Testis (tissue), 3 donors: ENCODE results near the gene NR2F2. TPM values are rescaled to one million over a fixed set of nuclear protein-coding genes. Genes with fewer than 3 reads are reported as not detected.

Experiments
- DNase-seq: peaks from one replicate; pipeline ENCODE4 v3.0.0-alpha.2; 2019
- H3K27ac ChIP-seq, 2 donors: fragments of 200-600 bp; sonication (generic); one replicate each; pipeline ENCODE4 v1.5.1; 2019
- H3K27me3 ChIP-seq: fragments of 200-600 bp; sonication (generic); one replicate; pipeline ENCODE4 v1.5.1; 2019
- H3K36me3 ChIP-seq: fragments of 200-600 bp; sonication (generic); one replicate; pipeline ENCODE4 v1.5.1; 2017; ENCODE audit warnings: low read depth; ENCODE audit errors: missing control alignments
- H3K4me1 ChIP-seq: fragments of 200-600 bp; sonication (generic); one replicate; pipeline ENCODE4 v1.5.1; 2019
- H3K4me3 ChIP-seq, 2 donors: fragments of 200-600 bp; sonication (generic); one replicate each; pipeline ENCODE4 v1.5.1; 2017 to 2019
- H3K9me3 ChIP-seq: fragments of 200-600 bp; sonication (generic); one replicate; pipeline ENCODE4 v1.5.1; 2017
- POLR2A ChIP-seq: fragments of 450-650 bp; IDR thresholded peaks from one replicate; pipeline ENCODE4 v1.6.1; 2017; ENCODE audit warnings: antibody characterized with exemption, mild to moderate bottlenecking, moderate library complexity
- WGBS, 2 donors: methylation state at CpG; one replicate each; pipeline ENCODE4 v1.1.5; 2018; 5-methylcytosine and 5-hydroxymethylcytosine counted together
- intact Hi-C: fragments of 100-400 bp; cut with DNase I; formaldehyde crosslinking; loops from one replicate; pipeline ENCODE4 v1.15.1; 2023; ENCODE audit warnings: low total_unique reads
- polyA plus RNA-seq: library from polyadenylated mRNA; stranded (reverse); fragments of 350-450 nt; fragmentation: Illumina TruSeq; extraction: RNeasy Lipid Tissue Mini Kit (QIAGEN cat#74804); gene quantifications from one replicate; pipeline ENCODE4 v1.2.3, GENCODE V29; 2014; ENCODE audit warnings: low read depth, low replicate concordance; ENCODE audit not compliant: insufficient read depth
- total RNA-seq, 2 donors: library from RNA; depleted of rRNA; stranded (reverse); fragments of >200 nt; gene quantifications; one replicate each; pipeline ENCODE4 v1.2.3, GENCODE V29; 2016
- TF ChIP-seq, protein P1 (sequence below), 3 experiments: fragments of 450-650 bp in 2 of 3; fragments of 200-600 bp in 1 of 3; sonication (generic) in 1 of 3; IDR thresholded peaks; one replicate each; pipeline ENCODE4 v1.5.1; 2016 to 2019; ENCODE audit warnings: antibody characterized with exemption in 3 of 3, mild to moderate bottlenecking in 2 of 3, moderate library complexity in 1 of 3

NR2F2 gene
- total and polyA plus RNA-seq, 3 donors from 2014 or later, result 31.2 to 42.9 (median 38.2) TPM

DNA sequence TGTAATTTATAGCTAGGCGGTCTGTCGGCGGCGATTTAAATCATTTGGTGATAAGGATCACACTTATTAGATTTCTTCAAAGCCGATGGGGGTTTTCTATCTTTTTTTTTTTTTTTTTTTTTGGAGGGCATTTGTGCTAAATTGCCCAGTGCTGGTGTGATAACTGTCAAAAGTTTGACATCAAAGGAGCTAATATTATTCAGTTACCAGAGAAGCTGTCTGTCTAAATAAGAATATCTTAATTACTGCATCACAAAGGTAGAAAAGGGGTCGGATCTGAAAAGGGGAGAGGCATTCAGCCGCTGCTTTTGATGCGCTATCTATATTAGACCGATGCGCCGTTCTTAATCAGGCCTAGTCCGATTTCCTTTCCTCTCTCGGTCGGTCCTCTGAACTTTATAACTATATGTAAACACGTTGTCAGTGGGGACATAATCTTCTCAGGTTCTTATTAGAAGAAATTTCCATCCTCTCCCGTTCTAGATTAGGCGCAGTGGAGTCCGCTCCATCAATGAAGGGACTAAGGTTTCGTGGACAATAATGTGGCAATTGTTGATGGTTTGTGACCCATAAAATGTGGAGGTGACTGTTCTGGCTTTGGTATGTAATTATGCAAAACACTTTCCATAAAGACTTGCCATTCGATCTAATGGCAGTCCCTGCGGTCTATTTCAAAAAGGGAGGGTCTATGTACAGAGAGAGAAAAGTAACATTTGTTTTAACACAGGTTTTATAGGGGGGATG is 31.7 kb downstream of the NR2F2 start:
- H3K27ac ChIP-seq, result no peak overlapping the region
- H3K36me3 ChIP-seq, result no peaks in the 10 kb centered on the region
- WGBS, 2 donors, result 38 to 64% methylated on average over 21 of the region's 21 CpGs
- TF ChIP-seq, protein P1, sequence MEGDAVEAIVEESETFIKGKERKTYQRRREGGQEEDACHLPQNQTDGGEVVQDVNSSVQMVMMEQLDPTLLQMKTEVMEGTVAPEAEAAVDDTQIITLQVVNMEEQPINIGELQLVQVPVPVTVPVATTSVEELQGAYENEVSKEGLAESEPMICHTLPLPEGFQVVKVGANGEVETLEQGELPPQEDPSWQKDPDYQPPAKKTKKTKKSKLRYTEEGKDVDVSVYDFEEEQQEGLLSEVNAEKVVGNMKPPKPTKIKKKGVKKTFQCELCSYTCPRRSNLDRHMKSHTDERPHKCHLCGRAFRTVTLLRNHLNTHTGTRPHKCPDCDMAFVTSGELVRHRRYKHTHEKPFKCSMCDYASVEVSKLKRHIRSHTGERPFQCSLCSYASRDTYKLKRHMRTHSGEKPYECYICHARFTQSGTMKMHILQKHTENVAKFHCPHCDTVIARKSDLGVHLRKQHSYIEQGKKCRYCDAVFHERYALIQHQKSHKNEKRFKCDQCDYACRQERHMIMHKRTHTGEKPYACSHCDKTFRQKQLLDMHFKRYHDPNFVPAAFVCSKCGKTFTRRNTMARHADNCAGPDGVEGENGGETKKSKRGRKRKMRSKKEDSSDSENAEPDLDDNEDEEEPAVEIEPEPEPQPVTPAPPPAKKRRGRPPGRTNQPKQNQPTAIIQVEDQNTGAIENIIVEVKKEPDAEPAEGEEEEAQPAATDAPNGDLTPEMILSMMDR (IDR thresholded peaks at IDR 0.05), result no peak
- no peak for TF ChIP-seq POLR2A
- intact Hi-C loops, result no loop called here
- H3K4me1 ChIP-seq, result peaks cover 12% of the 10 kb centered on the region
- no peaks in the 10 kb centered on the region for H3K27me3 ChIP-seq
- no peak for DNase-seq
- H3K9me3 ChIP-seq, result no peaks in the 10 kb centered on the region
- H3K4me3 ChIP-seq, result no peak overlapping the region

DNA sequence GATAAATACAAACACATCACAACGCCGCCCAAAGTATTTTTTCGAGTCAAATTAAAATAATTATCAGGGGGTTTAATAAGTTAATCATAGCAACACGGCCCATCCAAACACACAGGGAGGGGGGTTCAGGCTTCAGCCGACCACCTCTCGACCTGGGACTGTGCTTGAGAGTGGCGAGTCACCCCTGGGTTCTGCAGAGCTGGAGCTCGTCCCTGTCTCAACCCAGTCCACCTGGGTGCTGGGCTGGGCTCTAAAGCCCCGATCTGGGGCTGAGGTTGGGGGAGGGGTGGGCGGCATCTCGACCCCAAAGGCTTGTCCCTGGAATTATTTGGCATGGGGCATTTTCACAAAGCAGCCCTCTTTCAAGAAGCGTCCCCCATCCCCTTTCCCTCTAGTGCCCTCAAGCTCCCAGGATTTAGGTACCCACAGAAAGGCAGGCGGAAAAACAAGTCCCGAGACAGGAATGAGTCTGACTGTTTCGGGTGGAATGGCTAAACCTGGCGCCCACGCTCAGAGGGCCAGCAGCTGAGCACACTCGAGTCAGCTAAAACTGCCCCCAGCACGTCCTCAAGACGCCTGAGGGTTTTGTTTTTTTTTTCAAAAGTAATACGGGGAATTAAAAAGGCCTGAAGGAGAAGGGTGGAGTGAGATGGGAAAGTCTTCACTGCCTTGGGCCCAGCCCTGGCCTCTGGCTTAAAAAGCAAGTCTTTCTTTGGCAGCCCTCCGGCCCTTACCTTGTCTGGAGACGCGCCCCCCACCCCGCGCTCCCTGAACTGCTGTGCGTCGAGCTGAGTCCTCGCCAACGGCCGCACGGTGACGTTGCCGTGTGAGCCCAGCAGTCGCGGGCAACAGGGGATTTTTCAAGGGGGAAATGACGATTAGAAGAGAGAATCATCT is 32.5 kb downstream of the NR2F2 start:
- WGBS, 2 donors, result 49 to 52% methylated on average over 37 of the region's 37 CpGs
- TF ChIP-seq, protein P1 (IDR thresholded peaks at IDR 0.05), result no peak
- no peak for TF ChIP-seq POLR2A
- H3K9me3 ChIP-seq, result no peaks in the 10 kb centered on the region
- H3K27ac ChIP-seq, result no peak overlapping the region
- no peaks in the 10 kb centered on the region for H3K36me3 ChIP-seq
- no peaks in the 10 kb centered on the region for H3K27me3 ChIP-seq
- H3K4me3 ChIP-seq, result no peak overlapping the region
- peaks cover 12% of the 10 kb centered on the region for H3K4me1 ChIP-seq
- intact Hi-C loops, result no loop called here
- DNase-seq, result no peak

GRCh38 chr15:96363707-96364106 is 33.2 kb downstream of the NR2F2 start:
- Histone ChIP-seq H3K4me1 (peaks cover 9% of the 10 kb centered on the region), H3K27me3 (no peaks in the 10 kb centered on the region), H3K27ac (no peak overlapping the region), H3K4me3 (no peak overlapping the region), H3K9me3 (no peaks in the 10 kb centered on the region), H3K36me3 (no peaks in the 10 kb centered on the region)
- intact Hi-C loops, result no loop called here
- WGBS, 2 donors, result 60 to 65% methylated on average over 9 of the region's 9 CpGs
- no peak for DNase-seq
- TF ChIP-seq POLR2A, result no peak
- TF ChIP-seq, protein P1 (IDR thresholded peaks at IDR 0.05), result no peak

DNA sequence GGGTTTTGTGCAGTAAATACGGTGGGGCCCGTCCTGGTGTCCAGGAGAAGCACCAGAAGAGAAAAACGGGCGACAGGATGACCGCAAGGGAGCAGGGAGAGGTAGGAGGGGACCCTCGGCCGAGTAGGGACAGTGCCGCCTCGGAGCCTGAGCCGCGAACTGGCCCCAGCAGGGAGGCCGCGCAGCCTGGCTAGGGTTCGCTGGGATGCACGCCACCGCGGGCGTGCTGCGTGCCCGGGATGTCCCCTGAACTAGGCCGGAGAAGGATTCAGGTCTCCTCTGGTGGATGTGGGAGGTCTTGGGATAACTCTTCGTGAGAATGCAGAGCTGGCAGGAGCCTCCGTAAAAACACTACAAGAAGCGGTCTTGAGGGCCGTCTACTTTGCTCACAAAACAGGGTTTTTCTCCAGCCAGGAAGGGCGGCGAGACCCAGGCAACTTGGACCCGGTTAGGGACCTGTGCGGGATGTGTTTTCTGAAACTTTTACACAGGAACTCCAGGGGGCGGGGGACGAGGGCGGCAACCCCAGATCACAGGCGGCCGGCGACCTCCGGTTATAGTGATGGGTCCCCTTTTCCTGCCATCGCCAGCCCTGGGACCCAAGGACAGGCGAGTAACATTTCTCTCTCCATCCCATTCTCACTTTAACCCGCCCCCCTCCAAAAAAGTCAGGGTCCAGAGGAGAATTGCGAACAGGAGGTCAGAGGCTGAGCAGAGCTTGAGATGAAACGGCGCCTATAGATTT is 35.5 kb downstream of the NR2F2 start:
- Histone ChIP-seq H3K27ac (no peak overlapping the region), H3K4me1 (no peaks in the 10 kb centered on the region), H3K4me3 (no peak overlapping the region), H3K36me3 (no peaks in the 10 kb centered on the region), H3K27me3 (no peaks in the 10 kb centered on the region), H3K9me3 (no peaks in the 10 kb centered on the region)
- intact Hi-C loops, result no loop called here
- TF ChIP-seq, protein P1 (IDR thresholded peaks at IDR 0.05), result no peak
- TF ChIP-seq POLR2A, result no peak
- DNase-seq, result no peak
- 38 to 41% methylated on average over 27 to 42 of the region's 42 CpGs for whole genome bisulfite sequencing, 2 donors
